Esophagus muscularis mucosa (tissue), 4 donors: ENCODE data around the gene INPP5A. TPM values are rescaled to one million over a fixed set of nuclear protein-coding genes. Genes with fewer than 3 reads are reported as not detected.
A peak's percentile ranks its signal among the peaks of the same experiment; 100 is the strongest.

ENCODE experiments used
- DNase-seq: peaks from one replicate; pipeline ENCODE4 v3.0.0-alpha.2; 2017; ENCODE audit errors: extremely low spot score
- H3K27ac ChIP-seq, 4 donors: fragments of 200-600 bp; sonication (generic); replicated peaks in 1 of 4; 1 replicate in 3 of 4; 2 replicates in 1 of 4; pipeline ENCODE4 v1.5.1; 2016 to 2019; ENCODE audit warnings: mild to moderate bottlenecking in 1 of 4
- H3K27me3 ChIP-seq, 4 donors: fragments of 200-600 bp; sonication (generic); one replicate each; pipeline versions ENCODE4 v1.5.1 to v1.6.0; 2016 to 2019
- H3K36me3 ChIP-seq, 4 donors: fragments of 200-600 bp; sonication (generic); one replicate each; pipeline ENCODE4 v1.5.1; 2016 to 2019
- H3K4me1 ChIP-seq, 4 donors: fragments of 200-600 bp; sonication (generic); one replicate each; pipeline ENCODE4 v1.5.1; 2016 to 2019
- H3K4me3 ChIP-seq, 4 donors: fragments of 200-600 bp; sonication (generic); 1 replicate in 2 of 4; 2 replicates in 2 of 4; pipeline ENCODE4 v1.5.1; 2016 to 2019; ENCODE audit warnings: mild to moderate bottlenecking in 4 of 4, moderate library complexity in 1 of 4
- H3K9me3 ChIP-seq, 4 donors: fragments of 200-600 bp; sonication (generic); 1 replicate in 3 of 4; 2 replicates in 1 of 4; pipeline ENCODE4 v1.5.1; 2016 to 2019
- CTCF ChIP-seq, 3 experiments: fragments of 200-600 bp in 2 of 3; fragments of 450-650 bp in 1 of 3; sonication (generic) in 2 of 3; IDR thresholded peaks; one replicate each; pipeline ENCODE4 v1.5.1; 2017 to 2019; ENCODE audit warnings: antibody characterized with exemption in 3 of 3, mild to moderate bottlenecking in 2 of 3, moderate library complexity in 1 of 3
- EP300 ChIP-seq: sonication (generic); formaldehyde crosslinking; IDR thresholded peaks from one replicate; pipeline ENCODE4 v1.6.1; 2017; ENCODE audit warnings: antibody characterized with exemption
- POLR2A ChIP-seq: fragments of 450-650 bp; IDR thresholded peaks from one replicate; pipeline ENCODE4 v1.6.1; 2017; ENCODE audit warnings: antibody characterized with exemption, moderate library complexity, mild to moderate bottlenecking, low read depth
- POLR2AphosphoS5 ChIP-seq, 2 donors: sonication (generic); formaldehyde crosslinking; IDR thresholded peaks; one replicate each; pipeline ENCODE4 v1.6.1; 2017; ENCODE audit warnings: antibody characterized with exemption in 2 of 2
- WGBS: methylation state at CpG from one replicate; pipeline ENCODE4 v1.1.5; 2018; 5-methylcytosine and 5-hydroxymethylcytosine counted together
- intact Hi-C: fragments of 100-400 bp; cut with DNase I; formaldehyde crosslinking; loops from one replicate; pipeline ENCODE4 v1.15.1; 2023
- total RNA-seq, 4 donors: library from RNA; depleted of rRNA; stranded (reverse); fragments of >200 nt; gene quantifications; one replicate each; pipeline versions ENCODE4 v1.1.0 to v1.2.1, GENCODE V29; 2016

Gene INPP5A
- total RNA-seq, 4 donors from 2014 or later, result 234 to 301 (median 245) TPM

DNA sequence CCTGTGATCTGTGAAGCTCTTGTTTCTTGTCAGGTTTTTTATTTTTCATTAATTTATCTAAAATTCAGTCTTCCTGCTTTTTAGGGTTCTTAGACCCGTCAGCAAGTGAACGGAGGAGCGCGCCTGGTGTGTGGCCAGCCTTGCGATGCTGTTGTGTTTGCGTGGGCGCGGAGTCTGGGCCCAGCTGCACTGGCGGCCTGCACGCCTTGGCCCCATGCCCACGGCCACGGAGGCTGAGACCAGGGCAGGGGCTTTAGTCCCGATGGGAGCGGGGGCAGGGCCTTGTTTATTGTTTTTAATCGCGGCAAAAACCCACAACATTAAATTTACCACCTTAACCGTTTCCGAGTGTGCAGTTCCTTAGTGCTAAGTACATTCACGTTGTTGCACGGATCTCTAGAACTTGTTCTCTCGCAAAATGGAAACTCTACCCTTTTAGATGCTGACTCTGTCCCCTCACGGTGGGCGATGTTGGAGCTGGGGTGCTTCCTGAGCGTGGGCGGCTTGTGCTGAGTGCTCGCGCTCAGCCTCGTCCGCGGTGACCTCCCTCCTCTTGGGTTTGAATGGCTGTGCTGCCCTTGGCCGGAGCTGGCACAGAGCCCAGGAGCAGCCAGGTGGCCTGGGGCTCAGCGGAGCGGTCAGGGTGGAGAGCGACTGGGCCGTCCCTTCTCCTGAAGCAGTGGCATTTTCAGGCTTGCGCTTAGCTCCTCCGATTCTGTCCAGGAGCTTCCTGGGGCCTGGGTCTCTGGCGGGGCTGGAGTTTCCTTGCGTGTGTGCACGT is 69.1 kb downstream of the INPP5A start:
- H3K36me3 ChIP-seq, result no peaks in the 10 kb centered on the region
- 35% methylated on average over 35 of the region's 40 CpGs for WGBS
- peaks cover 40 to 99% (median 92%) of the 10 kb centered on the region in 4 donors for H3K4me1 ChIP-seq
- H3K4me3 ChIP-seq, result peak overlapping the region; percentile 2 to 28 (median 6)
- no peaks in the 10 kb centered on the region for H3K27me3 ChIP-seq
- peak overlapping the region in 3 of 4 donors; percentile 20 to 80 (median 25) for H3K27ac ChIP-seq
- H3K9me3 ChIP-seq, result no peaks in the 10 kb centered on the region
- TF ChIP-seq POLR2AphosphoS5 (IDR thresholded peaks at IDR 0.05), result peak in 1 of 2 donors; percentile 22
- TF ChIP-seq CTCF (IDR thresholded peaks at IDR 0.05), result no peak
- intact Hi-C loops, result no loop called here
- no peak for DNase-seq

- peaks cover 40 to 99% (median 92%) of the 10 kb centered on the region in 4 donors for H3K4me1 ChIP-seq
- H3K36me3 ChIP-seq, result no peaks in the 10 kb centered on the region
- H3K9me3 ChIP-seq, result no peaks in the 10 kb centered on the region
- H3K27me3 ChIP-seq, result no peaks in the 10 kb centered on the region
- TF ChIP-seq EP300 (no peak), POLR2A (no peak), CTCF (IDR thresholded peaks at IDR 0.05) (no peak), POLR2AphosphoS5 (IDR thresholded peaks at IDR 0.05) (no peak)
- 79% methylated on average over 18 of the region's 20 CpGs for WGBS
- H3K4me3 ChIP-seq, result peak overlapping the region in 1 of 4 donors; percentile 3
- no peak for DNase-seq
- intact Hi-C loops, result no loop called here
- peak overlapping the region in 3 of 4 donors; percentile 5 to 80 (median 25) for H3K27ac ChIP-seq
Observed at GRCh38 chr10:132607491-132607890, 69.9 kb downstream of the INPP5A start.

- TF ChIP-seq CTCF (IDR thresholded peaks at IDR 0.05) (no peak), POLR2AphosphoS5 (IDR thresholded peaks at IDR 0.05) (no peak), POLR2A (no peak), EP300 (no peak)
- DNase-seq, result no peak
- Histone ChIP-seq H3K36me3 (no peaks in the 10 kb centered on the region), H3K27ac (peak overlapping the region; percentile 5 to 80 (median 37)), H3K4me3 (peak overlapping the region in 2 of 4 donors; percentile 3 to 6), H3K9me3 (no peaks in the 10 kb centered on the region), H3K27me3 (no peaks in the 10 kb centered on the region), H3K4me1 (peaks cover 40 to 99% (median 92%) of the 10 kb centered on the region in 4 donors)
- 65% methylated on average over 10 of the region's 25 CpGs for WGBS
- intact Hi-C loops, result no loop called here
Observed at GRCh38 chr10:132607961-132608495, 70.4 kb downstream of the INPP5A start.

- Histone ChIP-seq H3K36me3 (no peaks in the 10 kb centered on the region), H3K4me1 (peaks cover 38 to 97% (median 89%) of the 10 kb centered on the region in 4 donors), H3K27ac (peak overlapping the region; percentile 5 to 80 (median 37)), H3K27me3 (no peaks in the 10 kb centered on the region), H3K9me3 (no peaks in the 10 kb centered on the region), H3K4me3 (peak overlapping the region in 2 of 4 donors; percentile 3 to 6)
- intact Hi-C loops, result no loop called here
- WGBS, result 68% methylated on average over 11 of the region's 18 CpGs
- TF ChIP-seq CTCF (IDR thresholded peaks at IDR 0.05), result no peak
- TF ChIP-seq POLR2AphosphoS5 (IDR thresholded peaks at IDR 0.05), result no peak
- no peak for TF ChIP-seq EP300
- no peak for TF ChIP-seq POLR2A
- DNase-seq, result no peak
Observed at GRCh38 chr10:132608511-132609195, 71.1 kb downstream of the INPP5A start.
